ENCODE data around the gene PCSK9.

The PCSK9 gene

DNA sequence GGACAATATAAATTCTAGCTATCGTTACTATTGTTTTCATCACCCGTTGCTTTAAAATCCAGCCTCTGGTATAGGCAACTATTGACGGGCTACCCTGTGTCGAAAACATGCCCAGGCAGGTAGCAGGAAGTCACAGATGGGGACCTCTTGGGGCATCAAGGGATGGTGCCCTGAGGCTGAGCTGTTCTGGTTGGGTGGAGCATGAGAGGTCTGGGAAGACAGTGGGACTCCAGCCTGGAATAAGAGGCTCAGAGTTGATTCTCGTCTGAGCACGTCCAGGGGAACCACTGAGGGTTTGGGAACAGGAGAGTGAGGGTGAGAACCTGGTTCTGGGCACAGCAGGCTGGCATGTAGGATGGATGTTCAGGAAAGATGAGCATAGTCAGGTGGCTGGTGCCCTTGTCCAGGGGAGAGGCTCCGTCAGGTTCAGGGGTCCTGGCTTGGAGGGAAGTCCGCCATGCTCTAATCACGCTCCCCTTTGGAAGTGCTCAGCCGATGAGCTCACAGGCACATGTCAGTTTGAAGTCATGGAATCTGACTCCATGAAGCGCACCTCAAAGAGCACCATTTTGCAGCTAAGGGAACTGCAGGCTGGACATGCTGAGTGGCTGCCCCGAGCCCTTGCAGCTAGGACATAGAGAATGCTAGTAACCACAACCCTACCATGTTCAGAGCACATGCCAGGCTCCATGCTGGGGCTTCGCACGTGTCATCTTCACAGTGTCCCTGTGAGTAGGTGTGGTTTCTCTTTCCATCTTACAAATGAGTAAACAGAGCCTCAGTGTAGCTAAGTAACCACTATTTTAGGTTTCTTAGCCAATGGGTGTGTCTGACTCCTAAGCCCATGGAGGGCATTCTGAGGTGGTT, 21.0 kb downstream of the PCSK9 start:
- DNase-seq = no peak

DNA sequence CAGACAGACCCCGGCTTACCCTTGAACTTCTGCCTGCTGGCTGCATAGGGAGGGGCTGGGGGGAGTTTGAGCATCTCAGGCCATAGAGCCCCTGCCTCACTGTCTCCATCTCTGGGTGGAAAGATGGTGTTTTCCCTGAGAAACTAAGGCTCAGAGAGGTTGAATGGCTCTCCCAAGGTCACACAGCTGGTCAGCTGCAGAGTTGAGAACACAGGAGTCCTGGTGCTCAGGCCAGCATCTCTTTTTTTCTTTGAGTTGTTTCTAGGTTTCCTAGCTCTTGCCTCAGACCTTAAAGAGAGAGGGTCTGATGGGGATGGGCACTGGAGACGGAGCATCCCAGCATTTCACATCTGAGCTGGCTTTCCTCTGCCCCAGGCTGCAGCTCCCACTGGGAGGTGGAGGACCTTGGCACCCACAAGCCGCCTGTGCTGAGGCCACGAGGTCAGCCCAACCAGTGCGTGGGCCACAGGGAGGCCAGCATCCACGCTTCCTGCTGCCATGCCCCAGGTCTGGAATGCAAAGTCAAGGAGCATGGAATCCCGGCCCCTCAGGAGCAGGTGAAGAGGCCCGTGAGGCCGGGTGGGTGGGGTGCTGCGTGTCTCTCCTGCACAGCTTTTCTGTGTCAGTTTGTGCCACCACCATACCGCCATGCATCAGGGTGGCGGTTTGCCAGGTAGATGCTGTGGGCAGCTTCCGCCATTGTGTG, 21.8 kb downstream of the PCSK9 start:
- no peak for DNase-seq

DNA sequence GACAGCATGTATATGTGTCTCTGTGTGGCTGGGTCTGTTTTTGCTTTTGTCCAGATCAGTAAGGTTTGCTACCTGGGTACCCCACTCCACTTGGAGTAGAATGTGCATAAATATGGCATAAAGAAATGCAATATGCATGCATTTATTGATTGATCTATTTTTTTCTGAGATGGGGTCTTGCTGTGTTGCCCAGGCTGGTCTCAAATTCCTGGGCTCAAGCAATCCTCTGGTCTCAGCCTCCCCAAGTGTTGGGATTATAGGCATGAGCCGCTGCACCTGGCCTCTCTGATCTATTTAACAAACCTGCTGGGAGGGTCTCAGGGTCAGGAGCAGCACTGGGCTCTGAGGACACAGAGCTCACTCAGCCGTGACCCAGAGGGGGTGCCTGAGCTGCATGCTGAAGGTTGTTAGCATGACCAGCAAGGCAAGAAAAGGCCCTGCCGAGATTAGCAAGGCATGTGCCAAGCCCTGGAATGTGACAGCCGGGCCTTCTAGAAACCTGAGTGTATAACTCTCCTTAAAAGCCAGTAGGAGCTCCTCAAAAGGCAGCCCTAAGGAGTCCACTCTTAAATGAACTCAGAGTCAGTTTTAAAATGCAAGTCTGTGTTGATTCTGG, 22.5 kb downstream of the PCSK9 start:
- DNase-seq = no peak

DNA sequence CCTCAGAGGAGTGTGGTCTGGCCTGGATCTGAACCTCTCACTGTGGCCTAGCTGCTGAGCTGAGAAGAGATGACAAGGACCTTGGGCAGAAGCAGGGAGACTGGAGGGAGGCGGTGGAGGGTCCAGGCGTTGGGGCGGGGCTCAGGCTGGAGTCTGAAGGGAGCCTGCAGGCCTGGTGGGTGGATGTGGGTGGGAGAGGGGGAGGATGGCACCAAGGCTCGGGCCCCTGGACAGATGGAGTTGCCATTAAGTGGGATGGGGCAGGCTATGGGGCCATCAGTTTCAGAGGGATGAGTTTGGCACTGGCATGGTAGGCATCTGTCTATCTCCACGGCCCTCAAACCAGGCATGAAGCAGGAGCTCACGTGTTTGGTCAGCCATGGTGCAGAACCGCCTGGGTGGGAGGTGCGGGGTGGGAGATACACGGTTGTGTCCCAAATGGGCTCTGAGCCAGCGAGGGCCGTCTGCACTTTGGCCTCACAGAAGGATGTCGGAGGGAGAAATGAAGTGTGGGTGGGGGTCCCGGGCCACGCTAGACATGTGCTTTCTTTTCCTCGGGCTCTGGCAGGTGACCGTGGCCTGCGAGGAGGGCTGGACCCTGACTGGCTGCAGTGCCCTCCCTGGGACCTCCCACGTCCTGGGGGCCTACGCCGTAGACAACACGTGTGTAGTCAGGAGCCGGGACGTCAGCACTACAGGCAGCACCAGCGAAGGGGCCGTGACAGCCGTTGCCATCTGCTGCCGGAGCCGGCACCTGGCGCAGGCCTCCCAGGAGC, 23.6 kb downstream of the PCSK9 start:
- DNase-seq = no peak

DNA sequence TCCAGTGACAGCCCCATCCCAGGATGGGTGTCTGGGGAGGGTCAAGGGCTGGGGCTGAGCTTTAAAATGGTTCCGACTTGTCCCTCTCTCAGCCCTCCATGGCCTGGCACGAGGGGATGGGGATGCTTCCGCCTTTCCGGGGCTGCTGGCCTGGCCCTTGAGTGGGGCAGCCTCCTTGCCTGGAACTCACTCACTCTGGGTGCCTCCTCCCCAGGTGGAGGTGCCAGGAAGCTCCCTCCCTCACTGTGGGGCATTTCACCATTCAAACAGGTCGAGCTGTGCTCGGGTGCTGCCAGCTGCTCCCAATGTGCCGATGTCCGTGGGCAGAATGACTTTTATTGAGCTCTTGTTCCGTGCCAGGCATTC, 24.2 kb downstream of the PCSK9 start:
- no peak for DNase-seq

DNA sequence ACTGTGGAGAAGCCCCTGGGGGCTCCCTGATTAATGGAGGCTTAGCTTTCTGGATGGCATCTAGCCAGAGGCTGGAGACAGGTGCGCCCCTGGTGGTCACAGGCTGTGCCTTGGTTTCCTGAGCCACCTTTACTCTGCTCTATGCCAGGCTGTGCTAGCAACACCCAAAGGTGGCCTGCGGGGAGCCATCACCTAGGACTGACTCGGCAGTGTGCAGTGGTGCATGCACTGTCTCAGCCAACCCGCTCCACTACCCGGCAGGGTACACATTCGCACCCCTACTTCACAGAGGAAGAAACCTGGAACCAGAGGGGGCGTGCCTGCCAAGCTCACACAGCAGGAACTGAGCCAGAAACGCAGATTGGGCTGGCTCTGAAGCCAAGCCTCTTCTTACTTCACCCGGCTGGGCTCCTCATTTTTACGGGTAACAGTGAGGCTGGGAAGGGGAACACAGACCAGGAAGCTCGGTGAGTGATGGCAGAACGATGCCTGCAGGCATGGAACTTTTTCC, 24.8 kb downstream of the PCSK9 start:
- DNase-seq = no peak

DNA sequence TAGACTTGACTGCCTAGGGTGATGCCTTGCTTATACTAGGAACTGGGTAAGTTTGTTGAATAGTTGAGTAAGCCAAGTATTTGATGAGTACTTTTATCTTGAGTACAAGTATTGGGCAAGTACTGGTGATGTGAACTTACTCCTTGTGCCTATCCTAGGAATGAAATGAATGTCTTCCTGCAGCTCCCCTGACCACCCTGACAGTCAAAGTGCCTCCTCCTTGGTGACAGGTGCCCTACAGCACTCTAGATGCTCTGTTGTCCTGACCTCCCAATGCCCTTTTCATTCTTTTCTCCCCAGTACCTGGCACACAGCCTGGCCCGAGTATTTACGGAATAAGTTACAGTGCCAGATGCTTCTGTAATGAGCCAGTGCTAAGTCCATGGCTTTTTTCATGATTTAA, 25.5 kb downstream of the PCSK9 start:
- DNase-seq = no peak

DNA sequence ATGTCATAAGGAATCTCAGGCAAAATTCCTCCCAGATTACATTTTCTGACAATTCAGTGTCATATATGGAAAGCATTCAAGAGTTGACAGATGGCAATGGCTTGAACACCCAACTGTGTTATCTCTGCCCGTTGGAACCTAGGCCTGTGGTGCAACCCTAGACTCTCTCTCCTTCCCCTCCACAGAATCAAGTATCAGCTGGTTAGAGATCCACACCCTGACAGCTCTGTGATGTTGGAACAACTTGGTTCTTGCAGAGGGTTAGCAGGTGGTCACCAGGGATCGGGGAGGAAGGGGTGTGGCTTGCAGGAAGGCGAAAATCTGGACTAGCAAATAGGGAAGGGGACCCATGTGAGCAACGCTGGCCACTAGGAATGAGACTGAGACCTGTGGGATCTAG, 26.3 kb downstream of the PCSK9 start:
- no peak for DNase-seq

DNA sequence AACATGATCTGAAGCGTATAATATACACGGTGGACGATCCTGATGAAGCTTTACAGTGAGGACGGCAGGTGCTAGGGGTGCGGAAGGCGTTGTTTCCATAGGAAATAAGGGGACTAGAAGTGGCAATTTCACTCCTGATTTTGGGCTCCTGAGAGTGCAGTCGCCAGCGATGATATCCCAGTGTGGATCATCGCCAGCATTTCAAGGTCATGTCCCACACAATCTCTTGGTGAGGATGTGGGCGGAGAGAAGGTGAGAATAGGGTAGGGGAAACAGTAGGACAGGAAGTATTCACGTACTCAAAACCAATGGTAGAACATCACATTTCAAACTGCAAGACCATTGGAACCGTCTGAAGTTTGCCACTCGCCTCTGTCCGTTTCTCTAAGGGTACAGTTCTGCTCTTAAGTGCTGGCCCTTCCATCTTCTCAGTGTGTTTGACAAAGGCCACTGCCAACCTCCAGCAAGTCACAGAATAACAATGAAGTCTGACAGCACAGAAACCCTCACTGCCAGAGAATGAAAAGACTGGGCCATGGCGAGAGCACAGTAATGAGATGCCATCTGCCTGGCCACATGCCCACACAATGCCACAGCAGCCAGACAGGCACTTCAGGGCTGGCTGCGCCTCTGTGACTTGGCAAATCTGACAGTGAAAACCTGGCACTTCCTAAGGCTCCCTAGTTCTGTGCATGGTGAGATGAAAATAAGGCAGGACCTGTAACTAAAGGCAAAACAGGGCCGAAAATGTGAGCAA, 27.9 kb downstream of the PCSK9 start:
- no peak for DNase-seq

DNA sequence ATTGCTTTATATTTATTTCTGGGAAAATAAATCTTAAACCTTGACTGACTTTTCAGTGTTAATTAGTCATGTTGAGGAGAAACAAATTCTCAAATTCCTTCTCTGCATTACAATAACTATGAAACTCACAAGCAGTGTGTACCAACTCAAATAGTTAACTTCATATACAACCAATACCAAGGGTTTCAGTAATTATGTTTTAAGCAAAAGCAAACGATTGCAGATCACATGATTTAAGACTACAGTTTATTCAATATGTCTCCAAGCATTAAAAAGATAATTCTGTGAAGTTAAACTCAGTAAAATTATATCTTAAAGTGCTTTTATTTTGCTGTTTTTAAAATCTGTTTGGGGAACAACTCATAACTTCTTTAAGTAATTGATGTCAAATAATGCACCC, 28.6 kb downstream of the PCSK9 start:
- DNase-seq = no peak

DNA sequence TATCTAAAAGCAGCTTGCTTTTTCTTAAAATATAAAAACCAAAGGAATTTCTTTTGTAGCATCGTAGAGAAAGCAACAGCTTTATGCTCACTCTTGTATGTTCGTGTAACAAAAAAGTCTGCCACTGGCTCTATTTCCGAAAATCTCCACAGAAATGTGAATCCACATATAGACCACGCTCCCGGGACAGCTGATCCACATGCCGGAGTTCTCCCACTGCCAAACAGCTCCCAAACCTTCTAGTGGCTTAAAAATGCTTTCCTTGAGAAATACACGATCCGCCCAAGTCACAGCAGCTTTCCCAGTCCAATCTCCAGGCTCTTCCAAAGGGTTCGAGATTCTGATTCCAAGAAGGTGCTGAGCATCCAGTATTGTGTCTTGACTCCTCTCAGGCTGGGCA, 29.3 kb downstream of the PCSK9 start:
- DNase-seq = no peak

DNA sequence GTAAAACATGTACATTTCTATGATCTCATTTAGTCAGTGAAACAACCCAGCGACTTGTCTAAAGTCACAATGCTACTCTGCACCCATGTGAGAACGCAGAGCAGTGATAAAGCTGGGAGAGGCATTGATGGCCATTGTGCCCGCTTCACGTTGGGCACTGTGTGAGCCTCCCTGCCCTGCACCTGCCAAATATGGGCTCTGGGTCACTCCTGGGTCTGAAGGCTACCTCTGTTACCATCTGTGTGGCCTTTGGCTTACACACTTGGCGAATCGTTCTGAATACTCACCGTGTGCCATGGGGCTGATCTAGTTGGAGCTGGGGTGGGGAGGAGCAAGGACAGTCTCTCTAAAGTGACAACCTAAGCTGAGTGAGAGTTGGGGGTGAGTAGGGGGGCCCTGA, 29.9 kb downstream of the PCSK9 start:
- no peak for DNase-seq

DNA sequence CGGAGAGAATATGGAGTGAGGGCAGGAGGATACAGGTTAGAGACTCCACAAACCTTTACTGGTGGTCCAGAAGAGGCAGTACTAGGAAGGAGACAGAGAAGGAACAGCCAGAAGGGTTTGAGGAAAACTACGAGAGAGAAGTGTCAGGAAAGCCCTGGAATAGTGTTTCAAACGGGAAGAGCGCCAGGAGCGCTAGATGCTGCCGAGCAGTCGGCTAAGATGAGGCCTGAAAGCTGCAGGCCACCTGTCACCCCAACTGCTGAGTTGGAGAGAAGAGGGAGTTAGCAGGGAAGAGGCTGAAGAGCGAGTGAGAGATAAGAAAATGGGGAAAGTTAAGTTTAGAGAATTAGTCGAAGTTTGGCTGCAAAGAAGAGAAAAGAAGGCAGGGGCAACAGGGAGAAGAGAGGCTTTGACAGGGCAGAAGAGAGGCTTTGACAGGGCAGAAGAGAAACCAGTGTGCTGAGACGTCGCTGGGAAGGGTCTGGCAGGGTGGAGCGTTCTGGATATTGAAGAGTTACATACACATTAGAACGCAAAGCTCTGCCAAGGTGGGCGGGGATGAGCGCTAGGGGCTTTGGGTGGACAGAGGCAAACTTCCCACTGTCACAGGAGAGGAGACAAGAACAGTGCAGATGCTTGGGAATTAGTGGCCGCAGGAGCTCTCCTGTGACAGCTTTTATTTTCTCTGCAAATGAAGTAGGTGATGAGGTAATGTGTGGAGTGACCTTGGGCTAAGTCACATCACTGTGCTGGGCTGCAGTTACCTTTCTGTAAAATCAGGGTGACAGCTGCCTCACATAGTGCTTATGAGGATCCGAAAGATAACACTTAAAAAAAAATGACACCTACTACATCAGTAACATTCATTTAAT, 31.2 kb downstream of the PCSK9 start:
- no peak for DNase-seq

DNA sequence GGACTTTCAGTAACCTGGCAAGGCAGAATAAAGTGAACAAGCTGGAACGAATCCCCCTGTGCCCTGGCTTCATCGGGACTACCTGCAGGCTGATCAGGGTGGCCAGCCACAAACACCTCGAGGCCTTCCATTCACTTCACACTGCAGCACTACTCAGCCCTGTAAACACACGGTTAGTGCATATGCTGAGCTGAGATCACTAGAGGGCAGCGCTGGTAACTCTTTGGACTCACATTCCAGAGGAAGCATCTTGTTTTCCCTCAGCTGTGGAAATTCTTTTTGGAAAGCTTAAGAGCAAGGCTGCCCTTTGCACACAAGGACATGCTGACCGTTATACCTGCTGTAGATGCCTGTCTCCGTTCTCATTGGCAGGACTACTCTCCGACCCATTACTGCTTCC, 32.1 kb downstream of the PCSK9 start:
- peak in 1 of 2 experiments; percentile 22 for DNase-seq

DNA sequence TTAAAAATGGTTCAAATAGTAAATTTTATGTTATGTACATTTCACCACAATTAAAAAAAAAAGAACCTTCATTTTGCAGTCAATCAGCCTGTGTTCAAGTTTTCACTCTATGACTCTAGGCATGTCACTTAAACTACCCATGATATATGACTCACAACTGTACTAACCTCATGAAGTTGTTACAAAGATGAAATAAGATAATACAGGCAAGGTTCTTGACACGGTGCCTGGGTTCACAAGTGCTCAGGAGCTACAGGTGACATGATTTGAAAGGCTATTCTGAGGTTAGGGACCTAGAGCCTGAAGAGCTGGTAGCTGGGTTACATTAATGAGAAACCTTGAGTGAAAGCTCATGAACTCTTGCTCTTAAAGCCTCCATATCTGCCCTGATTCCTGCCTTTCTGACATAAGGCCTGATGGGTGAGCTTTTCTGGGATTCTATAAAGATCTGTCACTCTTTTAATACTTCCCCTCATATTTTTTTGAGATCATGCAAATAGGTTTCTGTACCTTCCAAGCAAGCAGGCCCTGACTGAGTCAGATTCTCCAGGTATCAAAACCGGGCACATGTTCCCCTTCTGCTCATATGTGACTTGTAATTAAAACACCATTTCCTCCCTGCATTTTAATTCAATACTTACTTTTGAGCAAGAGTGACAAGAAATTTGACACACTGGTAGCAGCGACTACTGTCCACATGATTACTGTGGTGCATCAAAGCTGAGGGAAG, 34.0 kb downstream of the PCSK9 start:
- no peak for DNase-seq

DNA sequence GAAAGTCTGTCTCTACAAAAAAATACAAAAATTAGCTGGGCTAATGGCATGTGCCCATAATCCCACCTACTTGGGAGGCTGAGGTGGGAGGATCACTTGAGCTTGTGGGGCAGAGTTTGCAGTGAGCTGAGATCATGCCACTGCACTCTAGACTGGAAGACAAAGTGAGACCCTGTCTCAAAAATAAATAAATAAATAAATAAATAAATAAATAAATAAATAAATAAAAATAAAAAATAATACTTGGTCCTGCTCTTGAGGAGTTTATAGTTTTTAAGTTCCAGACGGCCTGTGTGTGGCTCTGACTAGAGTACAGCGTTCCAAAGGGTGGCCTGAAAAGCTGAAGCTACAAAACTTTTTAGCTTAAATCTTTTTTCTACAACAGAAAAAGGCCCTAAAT, 35.1 kb downstream of the PCSK9 start:
- DNase-seq = no peak

DNA sequence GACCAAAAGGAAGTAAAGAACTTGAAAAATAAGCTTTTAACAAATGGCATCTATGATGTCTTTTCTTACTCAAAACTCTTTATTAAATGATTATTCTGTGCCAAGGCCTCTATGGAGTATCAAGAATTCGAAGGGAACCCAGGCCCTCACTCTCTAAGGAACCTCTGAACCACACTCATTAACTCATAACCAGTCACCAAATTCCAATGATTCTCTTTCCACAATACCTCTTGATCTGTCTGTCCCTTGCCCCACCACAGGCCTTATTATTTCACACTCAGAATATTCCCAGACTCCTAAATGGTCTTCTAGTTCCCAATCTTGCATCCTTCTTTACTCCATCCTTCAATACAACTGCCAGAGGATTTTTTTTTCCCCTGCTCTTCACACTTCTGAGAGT, 37.0 kb downstream of the PCSK9 start:
- no peak for DNase-seq

DNA sequence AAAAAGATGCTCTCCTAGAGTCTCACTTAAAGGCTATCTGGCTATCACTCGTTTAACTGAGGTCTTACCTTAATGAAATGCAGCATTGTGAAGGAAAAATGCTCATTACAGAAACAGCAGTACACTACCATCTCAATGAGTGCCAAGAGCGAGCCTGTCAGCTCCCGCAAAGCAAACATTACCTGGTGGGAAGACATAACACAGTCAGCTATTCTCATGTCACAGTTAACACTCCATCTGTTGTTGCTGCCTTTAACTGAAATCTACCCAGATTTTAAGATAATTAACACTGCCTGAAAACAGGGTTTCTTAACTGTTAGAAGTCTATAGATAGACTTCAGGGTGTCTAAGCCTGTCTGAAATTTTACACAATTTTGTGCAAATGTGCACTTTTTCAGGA, 39.1 kb downstream of the PCSK9 start:
- DNase-seq = no peak

DNA sequence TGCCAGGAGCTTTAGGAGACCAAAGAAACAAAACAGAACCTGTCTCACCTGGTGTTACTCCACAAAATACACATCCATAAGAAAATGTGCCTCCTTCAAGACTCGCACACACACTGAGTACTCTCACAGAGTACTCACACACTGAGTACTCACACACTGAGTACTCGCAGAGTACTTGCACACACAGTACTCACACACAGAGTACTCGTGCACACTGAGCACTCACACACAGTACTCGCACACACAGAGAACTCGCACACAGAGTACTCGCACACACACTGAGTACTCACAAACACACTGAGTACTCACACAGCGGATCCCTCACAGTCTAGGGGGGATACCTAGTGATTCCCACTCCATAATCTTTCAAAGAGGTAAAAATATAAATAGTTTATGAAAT, 40.3 kb downstream of the PCSK9 start:
- no peak for DNase-seq

DNA sequence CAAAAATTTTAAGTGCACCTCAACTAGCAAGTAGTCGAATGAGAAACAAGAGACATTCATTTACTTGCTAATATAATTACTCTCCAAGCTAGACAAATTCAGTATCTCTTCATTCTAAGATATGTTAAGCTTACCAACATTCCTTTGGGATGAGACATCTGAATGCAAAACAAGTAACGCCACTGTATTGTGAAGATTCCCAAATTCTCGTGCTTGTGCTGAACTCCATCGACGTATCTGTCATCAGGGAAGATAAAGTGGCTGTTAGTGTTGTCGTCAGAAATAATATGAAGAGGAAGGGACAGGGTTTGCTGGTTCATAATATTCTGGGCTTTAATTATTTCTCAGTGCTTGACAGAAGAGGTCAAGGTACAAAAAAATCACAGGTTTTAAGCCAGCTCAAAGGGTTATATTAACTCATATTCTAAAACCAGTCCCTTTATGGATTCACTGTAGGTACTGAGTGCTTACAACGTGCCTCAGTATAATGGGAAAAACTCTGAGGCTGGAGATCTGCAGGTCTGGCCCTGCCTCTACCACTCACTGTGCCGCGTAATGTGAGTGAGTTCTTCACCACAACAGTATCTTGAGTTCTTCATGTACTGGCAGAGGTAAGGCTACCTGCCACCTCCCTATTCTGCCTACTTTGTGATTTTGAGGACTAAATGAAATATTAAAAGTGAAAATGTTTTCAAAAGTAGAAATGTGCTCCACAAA, 42.0 kb downstream of the PCSK9 start:
- DNase-seq = no peak
